K562 (cell line): ENCODE results near the gene CD44. TPM values are rescaled to one million over a fixed set of nuclear protein-coding genes. Genes with fewer than 3 reads are reported as not detected.

Source experiments
- ATAC-seq: fragments of 200-7000 bp; cut with Tn5 transposase; 3 replicates; pipeline ENCODE4 v1.9.1; 2020; ENCODE audit warnings: moderate library complexity
- BruUV-seq: library from RNA; stranded (reverse); fragments of 400-500 nt; replicated peaks from 2 replicates; lab custom pipeline; 2021; lab: Mats Ljungman, UMichigan
- CTCF ChIA-PET: fragments of 300-600 bp; formaldehyde crosslinking; extraction: SDS; loops from one replicate; lab custom pipeline; 2021; ENCODE audit warnings: low intra/inter-chr PET ratio; lab: Yijun Ruan, JAX
- POLR2A ChIA-PET: fragments of 300-600, 350-650 bp; sonication (Branson Sonifier 250); formaldehyde crosslinking; extraction: SDS; loops from one replicate; lab custom pipeline; 2021; ENCODE audit warnings: antibody characterized with exemption, inconsistent platforms; lab: Yijun Ruan, JAX
- DNase-seq, 4 experiments: peaks; one replicate each; pipeline versions ENCODE4 v3.0.0 to v3.0.0-alpha.2; 2011 to 2018; ENCODE audit warnings: low spot score in 3 of 4, mixed read lengths in 3 of 4; ENCODE audit errors: extremely low read depth in 1 of 4
- FAIRE-seq: peaks from 2 replicates; lab custom pipeline; 2011; peaks lifted over from hg19 to GRCh38; lab: Jason Lieb, UNC
- H2AFZ ChIP-seq: 2 replicates; pipeline ENCODE4 v1.6.0; 2011; ENCODE audit warnings: low read depth, low read length, control low read depth, inconsistent platforms
- H3K27ac ChIP-seq: fragments of 200-600 bp; 3 replicates; pipeline ENCODE4 v1.8.0; 2011; ENCODE audit warnings: low read depth, mild to moderate bottlenecking, control low read depth, inconsistent platforms, low read length, moderate library complexity, mixed read lengths; ENCODE audit errors: extremely low read depth
- H3K27me3 ChIP-seq, 2 experiments: fragments of 300-600 bp in 1 of 2; 2 replicates in 1 of 2; 3 replicates in 1 of 2; pipeline versions ENCODE4 v1.6.0 to v1.8.0; 2011; ENCODE audit warnings: inconsistent platforms in 2 of 2, low read length in 2 of 2, mild to moderate bottlenecking in 1 of 2, mixed read lengths in 1 of 2, moderate library complexity in 1 of 2; ENCODE audit not compliant: control insufficient read depth in 2 of 2, insufficient read depth in 2 of 2
- H3K36me3 ChIP-seq: fragments of 300-600 bp; 3 replicates; pipeline ENCODE4 v1.8.0; 2011; ENCODE audit warnings: mild to moderate bottlenecking, low read length, inconsistent platforms; ENCODE audit not compliant: control insufficient read depth, insufficient read depth
- H3K4me1 ChIP-seq, 2 experiments: fragments of 200-600 bp in 1 of 2; replicated peaks in 1 of 2; 2 replicates in 1 of 2; 3 replicates in 1 of 2; pipeline versions ENCODE4 v1.5.1 to v1.8.0; 2011; ENCODE audit warnings: inconsistent platforms in 2 of 2, low read length in 2 of 2, mild to moderate bottlenecking in 1 of 2, mixed read lengths in 1 of 2, moderate library complexity in 1 of 2; ENCODE audit not compliant: control insufficient read depth in 2 of 2, insufficient read depth in 2 of 2
- H3K4me2 ChIP-seq: 2 replicates; pipeline ENCODE4 v1.6.1; 2011; ENCODE audit warnings: low read length, control low read depth, inconsistent platforms, mixed read lengths; ENCODE audit not compliant: insufficient read depth
- H3K4me3 ChIP-seq: fragments of 200-600 bp; sonication (generic), shearing (Covaris generic); 2 replicates; pipeline ENCODE4 v1.5.1; 2016; ENCODE audit warnings: control low read depth, inconsistent platforms
- H3K79me2 ChIP-seq: fragments of 200-600 bp; 3 replicates; pipeline ENCODE4 v1.8.0; 2011; ENCODE audit warnings: low read length, inconsistent platforms; ENCODE audit not compliant: control insufficient read depth, insufficient read depth
- H3K9ac ChIP-seq, 2 experiments: 2 replicates each; pipeline versions ENCODE4 v1.6.0 to v1.6.1; 2011; ENCODE audit warnings: low read depth in 2 of 2, low read length in 2 of 2, control low read depth in 1 of 2, inconsistent platforms in 1 of 2, mild to moderate bottlenecking in 1 of 2, mixed read lengths in 1 of 2; ENCODE audit not compliant: insufficient read depth in 1 of 2
- H3K9me1 ChIP-seq: one replicate; pipeline ENCODE4 v1.6.0; 2011; ENCODE audit warnings: inconsistent platforms, mild to moderate bottlenecking, low read length, moderate library complexity; ENCODE audit not compliant: control insufficient read depth, insufficient read depth
- H3K9me3 ChIP-seq: replicated peaks from 2 replicates; pipeline ENCODE4 v1.5.1; 2011; ENCODE audit warnings: low read depth, low read length, inconsistent platforms; ENCODE audit not compliant: control insufficient read depth, insufficient read depth
- H4K20me1 ChIP-seq: replicated peaks from 2 replicates; pipeline ENCODE4 v1.6.1; 2011; ENCODE audit warnings: low read length, inconsistent platforms, mixed read lengths; ENCODE audit not compliant: control insufficient read depth, insufficient read depth
- CBFB ChIP-seq: sonication (generic); formaldehyde crosslinking; IDR thresholded peaks from 2 replicates; pipeline ENCODE4 v1.4.0; 2020; ENCODE audit warnings: mild to moderate bottlenecking, missing genetic modification reagents
- CC2D1A ChIP-seq: fragments of 450-650 bp; IDR thresholded peaks from 2 replicates; pipeline ENCODE4 v1.6.1; 2017; ENCODE audit warnings: mild to moderate bottlenecking
- MYBL2 ChIP-seq, 2 experiments: fragments of 450-650 bp in 1 of 2; sonication (generic) in 1 of 2; formaldehyde crosslinking in 1 of 2; IDR thresholded peaks; 2 replicates each; pipeline versions ENCODE4 v1.6.1 to v1.8.1; 2017 to 2022; ENCODE audit warnings: borderline replicate concordance in 1 of 2, inconsistent platforms in 1 of 2, low read depth in 1 of 2, mild to moderate bottlenecking in 1 of 2, missing genetic modification reagents in 1 of 2, moderate library complexity in 1 of 2
- PHTF2 ChIP-seq: fragments of 250-450 bp; sonication (Bioruptor Pico); IDR thresholded peaks from 2 replicates; pipeline ENCODE4 v1.5.0; 2021; ENCODE audit warnings: mild to moderate bottlenecking
- POLR2AphosphoS5 ChIP-seq: IDR thresholded peaks from 2 replicates; pipeline ENCODE4 v1.6.1; 2011; ENCODE audit warnings: mild to moderate bottlenecking, low read depth, low read length, moderate library complexity; ENCODE audit not compliant: control insufficient read depth, insufficient read depth
- TCF15 ChIP-seq: fragments of 250-450 bp; sonication (Bioruptor Pico); IDR thresholded peaks from 2 replicates; pipeline ENCODE4 v1.8.0; 2022; ENCODE audit warnings: moderate library complexity, mild to moderate bottlenecking, inconsistent platforms
- YY1 ChIP-seq, 3 experiments: IDR thresholded peaks; 2 replicates each; pipeline ENCODE4 v1.6.1; 2011; ENCODE audit warnings: low read length in 2 of 3, mild to moderate bottlenecking in 2 of 3, moderate library complexity in 2 of 3, borderline replicate concordance in 1 of 3, control low read depth in 1 of 3, low read depth in 1 of 3; ENCODE audit not compliant: insufficient read depth in 3 of 3, insufficient replicate concordance in 2 of 3, control insufficient read depth in 1 of 3, insufficient read length in 1 of 3; ENCODE audit errors: extremely low read depth in 1 of 3
- ZEB2 ChIP-seq: fragments of 450-650 bp; IDR thresholded peaks from 2 replicates; pipeline ENCODE4 v1.6.1; 2016
- ZNF780A ChIP-seq: fragments of 250-450 bp; sonication (Bioruptor Pico); IDR thresholded peaks from 2 replicates; pipeline ENCODE4 v1.5.0; 2021; ENCODE audit warnings: mild to moderate bottlenecking
- WGBS: fragments of 100-300 bp; shearing (Covaris generic); methylation state at CpG from one replicate; pipeline ENCODE4 v1.1.6; 2016; ENCODE audit warnings: low coverage, mixed read lengths; ENCODE audit not compliant: insufficient coverage; ENCODE audit errors: missing lambda C conversion rate; 5-methylcytosine and 5-hydroxymethylcytosine counted together
- in situ Hi-C: fragments of 300-500 bp; cut with MboI; formaldehyde crosslinking; loops from 4 replicates; pipeline ENCODE4 v1.15.0; 2018; ENCODE audit warnings: inconsistent platforms, mixed read lengths
- intact Hi-C: fragments of 100-400 bp; cut with micrococcal nuclease; formaldehyde crosslinking; loops from 2 replicates; pipeline ENCODE4 v1.14.2; 2022
- polyA plus RNA-seq, 8 experiments: library from polyadenylated mRNA; depleted of rRNA in 4 of 8; stranded (reverse) in 5 of 8; unstranded in 3 of 8; fragments of >200 nt; fragmentation: Nextera tagmentation in 2 of 8; fragmentation: Illumina TruSeq in 1 of 8; extraction: Ambion mirVana in 2 of 8; extraction: Trizol in 1 of 8; gene quantifications; 2 replicates each; pipeline versions ENCODE4 v1.2.1 to v1.2.3, GENCODE V29; 2011 to 2014; ENCODE audit warnings: inconsistent platforms in 1 of 8, missing spikeins in 1 of 8
- total RNA-seq, 7 experiments: library from RNA; depleted of rRNA in 6 of 7; stranded (reverse); fragments of >200 nt in 6 of 7; fragmentation: Illumina TruSeq in 2 of 7; extraction: Trizol in 2 of 7; gene quantifications; 2 replicates each; pipeline versions ENCODE4 v1.2.1 to v1.2.3, GENCODE V29; 2011 to 2021; ENCODE audit warnings: low replicate concordance in 1 of 7
- TF ChIP-seq, protein P1 (sequence below): fragments of 250-450 bp; sonication (Bioruptor Pico); IDR thresholded peaks from 2 replicates; pipeline ENCODE4 v1.5.0; 2021; ENCODE audit warnings: mild to moderate bottlenecking, borderline replicate concordance

CD44 gene
- total and polyA plus RNA-seq, 9 of the 15 experiments (the other 6 are each of a cell fraction or from before 2014, with no cell fraction given) = 1.2 to 13.9 (median 3.0) TPM

GRCh38 chr11:35135222-35135621 is 3.7 kb upstream of the CD44 start:
- peaks cover 0 to 13% of the 10 kb centered on the region in 2 experiments; a peak in 2 of 5 replicates for H3K4me1 ChIP-seq
- TF ChIP-seq CC2D1A = no peak
- TF ChIP-seq POLR2AphosphoS5 = no peak
- no peak for TF ChIP-seq CBFB (CRISPR knock-in tag)
- no peak for TF ChIP-seq ZNF780A (CRISPR knock-in tag)
- no peak for TF ChIP-seq TCF15
- TF ChIP-seq PHTF2 (CRISPR knock-in tag) = no peak
- TF ChIP-seq, protein P1, sequence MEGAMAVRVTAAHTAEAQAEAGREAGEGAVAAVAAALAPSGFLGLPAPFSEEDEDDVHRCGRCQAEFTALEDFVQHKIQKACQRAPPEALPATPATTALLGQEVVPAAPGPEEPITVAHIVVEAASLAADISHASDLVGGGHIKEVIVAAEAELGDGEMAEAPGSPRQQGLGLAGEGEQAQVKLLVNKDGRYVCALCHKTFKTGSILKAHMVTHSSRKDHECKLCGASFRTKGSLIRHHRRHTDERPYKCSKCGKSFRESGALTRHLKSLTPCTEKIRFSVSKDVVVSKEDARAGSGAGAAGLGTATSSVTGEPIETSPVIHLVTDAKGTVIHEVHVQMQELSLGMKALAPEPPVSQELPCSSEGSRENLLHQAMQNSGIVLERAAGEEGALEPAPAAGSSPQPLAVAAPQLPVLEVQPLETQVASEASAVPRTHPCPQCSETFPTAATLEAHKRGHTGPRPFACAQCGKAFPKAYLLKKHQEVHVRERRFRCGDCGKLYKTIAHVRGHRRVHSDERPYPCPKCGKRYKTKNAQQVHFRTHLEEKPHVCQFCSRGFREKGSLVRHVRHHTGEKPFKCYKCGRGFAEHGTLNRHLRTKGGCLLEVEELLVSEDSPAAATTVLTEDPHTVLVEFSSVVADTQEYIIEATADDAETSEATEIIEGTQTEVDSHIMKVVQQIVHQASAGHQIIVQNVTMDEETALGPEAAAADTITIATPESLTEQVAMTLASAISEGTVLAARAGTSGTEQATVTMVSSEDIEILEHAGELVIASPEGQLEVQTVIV (CRISPR knock-in tag) = no peak
- TF ChIP-seq YY1 (IDR thresholded peaks at IDR 0.05; ENCODE audit: borderline replicate concordance in 1 of 3, control insufficient read depth in 1 of 3, extremely low read depth in 1 of 3, insufficient read depth in 3 of 3, insufficient read length in 1 of 3, insufficient replicate concordance in 2 of 3, low read depth in 1 of 3, low read length in 2 of 3) = no peak
- no peak for TF ChIP-seq ZEB2
- no peak for TF ChIP-seq MYBL2 (IDR thresholded peaks at IDR 0.05; ENCODE audit: low read depth)
- no peak for TF ChIP-seq MYBL2 (CRISPR knock-in tag; IDR thresholded peaks at IDR 0.05; ENCODE audit: borderline replicate concordance)
- H3K9me3 ChIP-seq = no peaks in the 10 kb centered on the region
- 0 out of 2 replicates have a peak, but pooled peaks cover 4% of the 10 kb centered on the region for H4K20me1 ChIP-seq
- no peaks in the 10 kb centered on the region for H3K36me3 ChIP-seq
- H3K27me3 ChIP-seq = peaks cover 22 to 23% of the 10 kb centered on the region in 2 experiments
- no peak overlapping the region for H2AFZ ChIP-seq
- DNase-seq (no peak), FAIRE-seq (no peak), ATAC-seq (no peak)
- no peak overlapping the region for H3K27ac ChIP-seq
- no peaks in the 10 kb centered on the region for H3K79me2 ChIP-seq
- H3K9ac ChIP-seq = no peak overlapping the region
- intact Hi-C loops (no loop called here), in situ Hi-C loops (no loop called here)
- POLR2A ChIA-PET = no interaction called here
- H3K4me3 ChIP-seq = no peak overlapping the region
- H3K9me1 ChIP-seq = no peaks in the 10 kb centered on the region
- CTCF ChIA-PET = no interaction called here
- no peak overlapping the region for H3K4me2 ChIP-seq
- WGBS = 0% methylated on average over 3 of the region's 3 CpGs
- no TSS peak for BruUV-seq
